ENCODE results near the gene DAPL1.
"Not testable (repeated sequence)": the region's sequence is repeated elsewhere in the genome, so short reads cannot be mapped to it uniquely, and the experiment has no call there.

The DAPL1 gene

DNA sequence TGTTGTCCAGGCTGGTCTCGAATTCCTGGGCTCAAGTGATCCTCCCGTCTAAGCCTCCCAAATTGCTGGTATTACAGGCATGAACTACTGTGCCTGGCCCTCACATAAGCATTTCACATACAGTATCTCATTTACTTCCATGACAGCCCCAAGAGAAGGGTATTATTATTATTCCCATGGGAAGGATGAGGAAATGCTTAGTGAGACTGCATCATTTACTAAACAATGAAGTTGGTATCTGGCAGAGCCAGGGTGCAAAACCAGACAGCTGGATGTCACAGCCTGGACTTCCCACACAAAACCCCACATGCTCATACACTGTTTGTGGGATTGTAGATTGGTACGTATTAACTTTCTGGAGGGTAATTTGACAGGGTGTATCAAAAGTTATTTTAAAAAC is 29.9 kb downstream of the DAPL1 start:
- no peak for DNase-seq

DNA sequence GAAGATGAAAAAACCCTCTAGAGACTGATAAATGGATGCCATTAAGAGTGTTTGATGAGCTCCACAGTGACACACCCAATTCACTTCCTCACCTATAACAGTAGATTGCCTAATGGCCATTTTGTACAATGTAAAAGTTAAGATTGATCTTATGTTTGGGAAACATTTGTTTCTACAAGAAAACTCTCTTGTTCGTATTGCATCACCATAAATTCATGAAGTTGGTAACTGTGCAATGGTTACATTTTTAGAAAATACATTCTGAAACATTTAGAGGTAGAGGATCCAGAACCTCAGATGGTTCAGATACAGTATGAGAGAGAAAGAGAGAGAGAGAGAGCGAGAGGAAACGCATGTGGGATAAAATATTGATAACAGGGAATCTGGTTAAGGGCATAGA is 31.8 kb downstream of the DAPL1 start:
- DNase-seq: no peak

DNA sequence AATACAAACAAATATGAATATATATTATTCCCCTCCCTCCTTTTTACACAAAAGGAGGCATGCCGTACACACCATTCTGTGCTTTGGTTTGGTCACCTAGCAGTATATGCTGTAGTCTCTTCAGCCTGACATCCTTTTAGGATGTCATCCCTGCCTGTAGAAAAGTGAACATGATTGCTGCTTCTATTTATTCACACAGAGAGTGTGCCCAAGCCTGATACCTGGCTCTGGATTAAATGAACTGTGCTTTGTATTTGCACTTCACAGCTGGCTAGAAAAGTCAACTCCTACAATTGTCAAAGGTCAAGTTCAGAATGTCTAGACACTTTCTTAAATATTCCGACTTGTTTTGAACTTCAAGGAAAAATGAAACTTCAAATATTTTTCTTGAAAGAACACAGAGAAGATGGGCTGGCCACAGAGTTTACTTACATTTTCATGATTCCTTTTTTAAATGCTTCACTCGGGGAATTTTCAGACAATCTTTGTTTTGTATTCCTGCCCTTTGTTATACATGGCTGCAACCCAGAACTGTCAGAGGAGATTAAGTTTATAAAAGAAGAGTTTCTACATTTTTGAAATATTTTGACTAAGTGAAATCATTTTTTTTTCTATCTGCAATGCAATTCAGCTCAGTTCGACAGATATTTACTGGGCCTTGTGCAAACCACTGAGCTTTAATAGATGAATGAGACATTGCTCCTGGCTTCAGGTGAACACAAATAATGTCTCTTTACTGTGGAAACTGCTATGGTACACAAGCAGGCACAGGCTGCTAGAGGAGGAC is 33.5 kb downstream of the DAPL1 start:
- DNase-seq: no peak

DNA sequence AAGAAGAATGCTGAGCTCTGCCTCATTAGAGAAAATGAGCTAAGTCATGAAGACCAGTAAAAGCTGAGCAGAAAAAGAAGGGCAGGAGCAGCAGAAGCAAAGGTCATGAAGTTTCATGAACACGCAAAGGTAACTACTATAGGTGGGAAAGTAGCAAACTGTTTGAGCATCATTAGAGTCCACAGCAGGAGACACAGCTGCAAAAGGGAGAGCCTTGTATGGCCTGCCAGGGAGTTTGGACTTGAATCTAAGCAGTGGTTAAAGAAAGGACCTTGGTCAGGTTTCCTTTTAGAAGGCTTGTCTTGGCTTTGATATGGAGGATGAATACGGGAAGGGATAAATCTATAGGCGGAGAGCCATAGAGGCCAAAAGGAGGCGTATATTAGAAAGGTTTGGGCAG is 34.0 kb downstream of the DAPL1 start:
- DNase-seq: no peak

DNA sequence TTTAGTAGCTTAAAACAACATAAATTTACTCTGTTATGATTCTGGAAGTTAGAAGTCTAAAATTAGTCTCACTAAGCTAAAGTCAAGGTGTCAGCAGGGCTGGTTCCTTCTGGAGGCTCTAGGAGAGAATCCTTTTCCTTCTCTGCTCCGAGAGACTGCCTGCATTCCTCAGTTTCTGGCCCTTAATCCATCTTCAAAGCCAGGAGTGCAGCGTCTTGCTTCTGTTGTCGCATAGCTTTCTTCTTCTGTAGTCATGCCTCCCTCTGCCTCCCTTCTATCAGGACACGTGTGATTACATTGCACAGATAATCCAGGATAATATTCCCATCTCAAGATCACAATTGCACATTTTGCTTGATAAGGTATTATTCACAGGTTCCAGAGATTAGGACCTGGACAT is 35.1 kb downstream of the DAPL1 start:
- no peak for DNase-seq

DNA sequence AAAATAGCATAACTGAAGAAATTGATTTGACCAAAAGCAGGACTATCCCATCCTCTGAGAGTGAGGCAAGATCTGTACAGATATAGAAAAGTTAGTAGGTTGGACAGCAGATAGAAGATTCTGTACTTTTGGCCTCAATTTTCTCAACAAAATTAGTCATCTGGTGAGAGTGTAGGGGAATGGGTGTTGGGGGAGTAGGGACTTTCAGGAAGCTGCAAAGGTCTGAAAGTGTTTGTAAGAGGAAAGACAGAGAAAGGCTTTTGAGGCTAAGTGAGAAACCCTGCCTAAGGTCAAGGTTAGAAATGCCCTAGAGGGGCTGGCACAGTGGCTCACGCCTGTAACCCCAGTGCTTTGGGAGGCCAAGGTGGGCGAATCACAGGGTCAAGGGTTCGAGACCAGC is 40.3 kb downstream of the DAPL1 start:
- DNase-seq: no peak

DNA sequence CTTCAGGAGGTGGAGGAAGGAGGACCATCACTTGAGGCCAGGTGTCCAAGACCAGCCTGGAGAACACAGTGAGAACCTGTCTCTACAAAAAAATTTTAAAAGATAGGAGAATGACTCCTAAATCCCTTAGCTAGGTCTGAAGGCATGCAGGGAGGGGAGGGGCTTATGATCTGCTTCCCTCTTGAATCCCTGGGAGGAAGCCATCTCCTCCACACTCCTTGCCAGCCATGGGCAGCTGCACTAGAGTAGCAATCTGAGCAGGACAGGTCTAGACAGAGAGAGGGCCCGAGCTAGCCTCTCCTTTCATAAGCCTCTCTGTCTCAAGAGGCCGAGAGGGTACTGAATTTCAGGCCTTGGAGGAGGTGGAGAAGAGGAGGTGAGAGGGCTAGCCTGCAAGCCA is 42.5 kb downstream of the DAPL1 start:
- no peak for DNase-seq

DNA sequence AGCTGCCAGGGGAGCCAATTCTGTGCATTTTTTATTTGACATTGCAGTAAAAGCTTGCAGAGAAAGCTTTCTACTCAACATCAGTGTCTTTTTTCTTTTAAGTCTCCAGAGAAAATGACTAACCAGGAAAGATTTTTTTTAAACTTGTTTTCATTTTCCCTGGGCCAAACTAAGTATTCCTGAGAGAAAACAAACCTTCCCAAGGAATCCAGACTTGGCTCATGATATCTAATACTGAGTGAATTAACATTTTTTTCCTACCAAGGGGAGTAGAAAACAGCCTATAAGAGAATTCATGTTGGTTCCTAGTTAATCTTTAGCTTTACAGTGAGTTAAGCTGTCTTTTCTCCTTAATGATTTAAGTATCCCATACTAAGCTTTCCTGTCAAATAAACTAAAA is 46.7 kb downstream of the DAPL1 start:
- DNase-seq: no peak

DNA sequence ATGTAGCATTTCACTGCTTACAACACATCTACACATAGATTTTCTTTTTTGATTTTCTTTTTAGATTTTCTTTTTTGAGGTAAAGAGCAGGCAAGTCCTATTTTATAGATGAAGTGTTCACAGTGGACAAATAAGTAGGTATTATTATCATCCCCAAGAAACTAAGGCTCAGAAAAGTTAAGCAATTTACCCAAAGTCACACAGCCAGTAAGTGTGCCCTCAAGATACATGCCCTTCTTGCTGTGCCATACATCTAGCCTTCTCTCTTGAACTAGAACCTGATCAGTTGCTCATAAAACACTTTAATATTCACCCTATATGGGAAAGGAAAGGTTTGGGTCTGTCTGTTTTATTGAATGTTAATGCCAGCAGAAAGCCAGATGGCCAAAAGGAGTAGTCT is 50.3 kb downstream of the DAPL1 start:
- no peak for DNase-seq

DNA sequence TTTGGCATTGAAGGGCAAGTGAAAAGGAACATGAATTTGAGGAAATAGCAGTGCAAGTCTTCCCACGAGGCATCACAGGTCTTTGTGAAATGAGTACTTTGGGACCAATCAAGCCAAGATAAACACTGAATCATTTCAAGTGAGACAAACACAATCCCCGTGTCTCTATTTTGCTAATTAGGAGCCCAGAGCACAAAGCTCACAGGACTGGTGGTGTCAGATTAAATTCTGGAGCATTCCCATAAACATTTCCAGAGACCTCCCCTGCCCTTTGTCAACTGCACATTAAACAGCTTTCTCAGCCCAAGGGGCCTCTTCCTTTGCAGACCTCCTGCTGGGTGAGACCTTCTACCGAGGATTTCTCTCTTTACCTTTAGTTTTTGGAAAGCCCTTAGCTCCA is 50.7 kb downstream of the DAPL1 start:
- no peak for DNase-seq

DNA sequence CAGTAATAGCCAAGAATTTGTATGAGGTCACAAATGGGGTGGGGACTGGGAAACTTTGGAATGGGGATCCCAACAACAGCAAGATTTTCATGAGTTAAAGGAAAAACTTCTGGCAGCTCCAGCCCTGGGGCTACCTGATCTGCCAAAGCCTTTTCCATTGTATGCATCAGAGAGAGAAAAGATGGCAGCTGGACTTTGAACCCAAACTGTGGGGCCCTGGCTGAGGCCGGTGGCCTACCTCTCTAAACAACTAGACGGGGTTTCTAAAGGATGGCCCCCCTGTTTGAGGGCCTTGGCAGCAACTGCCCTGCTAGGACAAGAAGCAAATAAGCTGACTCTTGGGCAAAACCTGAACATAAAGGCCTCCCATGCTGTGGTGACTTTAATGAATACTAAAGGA is 52.4 kb downstream of the DAPL1 start:
- DNase-seq: not testable (repeated sequence)

DNA sequence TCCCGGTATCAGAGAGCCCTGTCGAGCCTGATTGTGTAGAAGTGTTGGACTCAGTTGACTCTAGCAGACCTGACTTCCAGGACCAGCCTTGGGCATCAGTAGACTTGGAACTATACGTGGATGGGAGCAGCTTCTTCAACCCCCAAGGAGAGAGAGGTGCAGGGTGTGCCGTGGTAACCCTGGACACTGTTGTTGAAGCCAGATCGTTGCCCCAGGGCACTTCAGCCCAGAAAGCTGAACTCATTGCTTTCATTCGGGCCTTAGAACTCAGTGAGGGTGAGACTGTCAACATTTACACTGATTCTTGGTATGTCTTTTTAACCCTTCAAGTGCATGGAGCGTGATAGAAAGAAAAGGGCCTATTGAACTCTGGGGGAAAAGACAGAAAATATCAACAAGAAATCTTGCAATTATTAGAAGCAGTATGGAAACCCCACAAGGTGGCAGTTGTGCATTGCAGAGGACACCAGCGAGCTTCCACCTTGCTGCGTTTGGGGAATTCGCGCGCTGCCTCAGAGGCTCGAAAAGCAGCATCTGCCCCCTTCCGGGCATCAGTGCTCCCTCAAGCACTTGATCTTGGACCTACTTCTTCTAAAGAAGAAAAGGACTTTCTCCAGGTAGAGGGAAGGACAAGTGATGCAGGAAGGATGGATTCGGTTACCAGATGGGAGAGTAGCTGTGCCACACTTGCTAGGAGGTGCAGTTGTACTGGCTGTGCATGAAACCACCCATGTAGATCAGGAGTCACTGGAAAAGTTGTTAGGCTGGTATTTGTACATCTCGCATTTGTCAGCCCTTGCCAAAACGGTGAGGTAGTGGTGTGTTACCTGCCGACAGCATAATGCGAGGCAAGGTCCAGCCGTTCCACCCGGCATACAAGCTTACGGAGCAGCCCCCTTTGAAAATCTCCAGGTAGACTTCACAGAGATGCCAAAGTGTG is 53.2 kb downstream of the DAPL1 start:
- not testable (repeated sequence) for DNase-seq

DNA sequence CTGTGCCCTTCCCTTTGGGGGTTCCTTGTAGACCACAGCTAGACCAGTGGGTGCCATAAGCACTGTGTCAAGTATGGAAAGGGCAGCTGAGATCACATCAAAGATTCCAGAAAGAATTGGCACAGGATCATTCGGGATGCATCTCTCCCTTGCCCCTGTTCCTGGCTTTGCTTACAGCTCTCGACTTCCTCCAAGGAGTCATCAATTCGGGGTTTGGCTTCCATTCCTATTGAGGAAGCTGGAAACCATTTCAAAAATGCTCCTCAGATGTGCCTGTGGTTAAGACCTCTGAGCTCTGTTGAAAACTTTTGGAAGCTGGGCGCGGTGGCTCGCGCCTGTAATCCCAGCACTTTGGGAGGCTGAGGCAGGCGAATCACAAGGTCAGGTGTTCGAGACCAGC is 65.1 kb downstream of the DAPL1 start:
- not testable (repeated sequence) for DNase-seq

DNA sequence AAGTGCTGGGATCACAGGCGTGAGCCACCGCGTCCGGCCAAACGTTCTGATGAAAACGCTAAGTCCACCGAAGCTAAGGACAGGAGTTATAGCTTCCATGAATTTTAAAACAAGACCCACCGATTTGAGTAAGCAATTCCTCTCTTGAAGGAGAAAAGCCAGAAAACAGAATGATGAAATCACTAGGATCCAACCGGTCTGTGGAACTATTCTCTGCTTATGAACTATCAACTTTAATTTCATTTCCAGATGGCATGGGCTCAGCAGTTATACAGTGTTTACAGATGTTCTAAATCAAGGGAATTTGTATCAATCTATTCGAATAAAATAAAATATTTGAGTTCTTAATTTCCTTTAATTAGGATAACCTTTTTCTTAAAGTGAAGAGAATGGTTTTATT is 66.5 kb downstream of the DAPL1 start:
- DNase-seq: not testable (repeated sequence)

DNA sequence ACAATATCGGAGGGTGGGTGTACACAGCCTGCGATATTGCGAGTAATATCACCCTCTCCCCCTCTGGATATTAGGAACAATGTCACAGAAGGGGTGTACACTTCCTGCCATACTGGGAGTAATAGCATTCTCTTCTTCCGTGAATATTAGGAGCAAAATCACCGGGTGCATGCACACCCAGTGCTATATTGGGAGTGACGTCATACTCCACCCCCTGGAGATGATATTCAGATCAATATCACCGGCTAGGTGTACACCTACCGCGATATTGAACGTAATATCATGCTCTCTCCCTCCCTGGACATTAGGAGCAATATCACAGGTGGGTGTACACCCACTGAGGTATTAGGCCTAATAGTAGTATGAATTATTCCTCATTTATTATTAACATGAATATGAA is 70.4 kb downstream of the DAPL1 start:
- not testable (repeated sequence) for DNase-seq

All from hematopoietic multipotent progenitor cell treated with erythropoietin and hydrocortisone succinate and interleukin-3 and kit ligand, for 8 days (in vitro differentiated cells).